Neural progenitor cell (in vitro differentiated cells): Measurements from ENCODE around the gene DCP2.

Experiments
- EZH2phosphoT487 ChIP-seq: fragments of 200-600 bp; sonication (generic); IDR thresholded peaks from 2 replicates; pipeline ENCODE4 v1.6.1; 2017; ENCODE audit warnings: antibody characterized with exemption
- TF ChIP-seq, protein P1 (sequence below): fragments of 200-600 bp; sonication (generic); IDR thresholded peaks from 2 replicates; pipeline ENCODE4 v1.5.1; 2017; ENCODE audit warnings: antibody characterized with exemption, mild to moderate bottlenecking

DNA sequence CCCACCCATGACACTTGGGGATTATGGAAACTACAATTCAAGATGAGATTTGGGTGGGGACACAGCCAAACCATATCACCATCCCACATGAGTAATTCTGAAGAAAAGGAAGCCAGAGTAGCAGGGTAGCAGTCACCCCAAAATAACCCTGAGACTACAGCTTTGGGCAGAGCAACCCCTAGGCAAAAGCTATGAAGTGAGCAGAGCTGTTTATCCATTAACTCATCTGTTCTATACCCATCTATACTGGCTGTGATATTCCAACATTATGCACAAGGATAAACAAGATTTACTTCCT lies 42.3 kb upstream of the DCP2 start:
- TF ChIP-seq, protein P1, sequence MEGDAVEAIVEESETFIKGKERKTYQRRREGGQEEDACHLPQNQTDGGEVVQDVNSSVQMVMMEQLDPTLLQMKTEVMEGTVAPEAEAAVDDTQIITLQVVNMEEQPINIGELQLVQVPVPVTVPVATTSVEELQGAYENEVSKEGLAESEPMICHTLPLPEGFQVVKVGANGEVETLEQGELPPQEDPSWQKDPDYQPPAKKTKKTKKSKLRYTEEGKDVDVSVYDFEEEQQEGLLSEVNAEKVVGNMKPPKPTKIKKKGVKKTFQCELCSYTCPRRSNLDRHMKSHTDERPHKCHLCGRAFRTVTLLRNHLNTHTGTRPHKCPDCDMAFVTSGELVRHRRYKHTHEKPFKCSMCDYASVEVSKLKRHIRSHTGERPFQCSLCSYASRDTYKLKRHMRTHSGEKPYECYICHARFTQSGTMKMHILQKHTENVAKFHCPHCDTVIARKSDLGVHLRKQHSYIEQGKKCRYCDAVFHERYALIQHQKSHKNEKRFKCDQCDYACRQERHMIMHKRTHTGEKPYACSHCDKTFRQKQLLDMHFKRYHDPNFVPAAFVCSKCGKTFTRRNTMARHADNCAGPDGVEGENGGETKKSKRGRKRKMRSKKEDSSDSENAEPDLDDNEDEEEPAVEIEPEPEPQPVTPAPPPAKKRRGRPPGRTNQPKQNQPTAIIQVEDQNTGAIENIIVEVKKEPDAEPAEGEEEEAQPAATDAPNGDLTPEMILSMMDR, result no peak
- no peak for TF ChIP-seq EZH2phosphoT487
